ENCODE results near the gene PYGO1. TPM values are rescaled to one million over a fixed set of nuclear protein-coding genes. Genes with fewer than 3 reads are reported as not detected.

Gene PYGO1
- total and polyA plus RNA-seq, 2 donors from 2014 or later, result 0.49 to 3.7 TPM

DNA sequence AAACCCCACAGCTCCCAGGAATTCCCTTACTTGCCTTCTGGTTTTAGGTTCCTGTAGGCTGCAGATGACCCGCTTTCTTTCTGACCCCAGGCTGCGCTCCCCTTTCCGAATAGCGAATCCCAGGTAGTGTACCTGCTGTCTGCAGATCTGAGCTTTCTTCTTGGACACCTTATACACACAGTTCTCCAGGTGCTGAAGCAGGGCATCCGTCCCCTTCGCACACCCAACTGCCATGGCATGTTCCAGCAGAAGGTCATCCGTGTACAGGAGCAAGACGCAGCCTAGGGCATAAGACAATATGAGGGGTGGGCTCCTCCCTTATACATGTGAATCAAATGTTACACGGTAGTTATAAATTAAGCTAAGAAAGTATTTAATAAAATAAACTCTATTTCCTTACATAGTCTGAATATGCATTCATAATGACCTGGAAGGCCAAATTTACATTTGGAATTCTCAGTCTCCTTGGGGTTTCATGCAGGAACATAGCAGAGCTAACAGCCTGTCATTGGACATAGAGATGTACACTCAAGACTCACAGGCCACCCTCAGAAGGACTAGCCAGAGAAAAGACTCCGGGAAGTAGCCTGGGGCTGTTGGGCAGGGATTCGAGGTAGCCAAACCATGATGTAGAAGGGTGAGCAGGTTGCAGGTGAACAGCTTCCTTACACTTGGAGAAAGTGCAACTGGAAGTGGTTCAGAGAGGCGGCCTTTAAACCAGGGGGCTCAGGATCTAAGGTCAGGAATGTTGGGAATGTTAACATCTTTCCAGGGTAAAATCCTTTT, 72.0 kb downstream of the PYGO1 start:
- TF ChIP-seq CTCF (IDR thresholded peaks at IDR 0.05; ENCODE audit: borderline replicate concordance, extremely low read depth, insufficient read depth), result no peak
- H3K36me3 ChIP-seq (ENCODE audit: control insufficient read depth in 2 of 3, insufficient read depth in 3 of 3, low read length in 3 of 3), result no peaks in the 10 kb centered on the region
- H3K9ac ChIP-seq (ENCODE audit: low read length in 3 of 3), result no peak overlapping the region
- no peaks in the 10 kb centered on the region for H3K27me3 ChIP-seq (ENCODE audit: control insufficient read depth, insufficient read depth, low read length)
- H3K27ac ChIP-seq (ENCODE audit: low read depth in 2 of 2, low read length in 2 of 2), result no peak overlapping the region
- H3K4me3 ChIP-seq (ENCODE audit: low read length in 3 of 3), result no peak overlapping the region
- intact Hi-C loops (cut with DNase I), result no loop called here
- DNase-seq (no peak), FAIRE-seq (no peak)
- no peaks in the 10 kb centered on the region for H3K9me3 ChIP-seq (ENCODE audit: control insufficient read depth in 2 of 3, insufficient read depth in 1 of 3, low read length in 3 of 3)
- H3K4me1 ChIP-seq (ENCODE audit: control insufficient read depth in 2 of 3, insufficient read depth in 2 of 3, low read depth in 1 of 3, low read length in 3 of 3), result no peaks in the 10 kb centered on the region

- Histone ChIP-seq H3K36me3 (ENCODE audit: control insufficient read depth in 2 of 3, insufficient read depth in 3 of 3, low read length in 3 of 3) (no peaks in the 10 kb centered on the region), H3K4me1 (ENCODE audit: control insufficient read depth in 2 of 3, insufficient read depth in 2 of 3, low read depth in 1 of 3, low read length in 3 of 3) (no peaks in the 10 kb centered on the region), H3K27ac (ENCODE audit: low read depth in 2 of 2, low read length in 2 of 2) (no peak overlapping the region), H3K9me3 (ENCODE audit: control insufficient read depth in 2 of 3, insufficient read depth in 1 of 3, low read length in 3 of 3) (no peaks in the 10 kb centered on the region), H3K9ac (ENCODE audit: low read length in 3 of 3) (no peak overlapping the region), H3K4me3 (ENCODE audit: low read length in 3 of 3) (no peak overlapping the region), H3K27me3 (ENCODE audit: control insufficient read depth, insufficient read depth, low read length) (no peaks in the 10 kb centered on the region)
- intact Hi-C loops (cut with DNase I), result no loop called here
- no peak for DNase-seq
- no peak for TF ChIP-seq CTCF (IDR thresholded peaks at IDR 0.05; ENCODE audit: borderline replicate concordance, extremely low read depth, insufficient read depth)
- FAIRE-seq, result no peak
Measured at GRCh38 chr15:55515491-55515890, 72.7 kb downstream of the PYGO1 start.

- no peaks in the 10 kb centered on the region for H3K9me3 ChIP-seq (ENCODE audit: control insufficient read depth in 2 of 3, insufficient read depth in 1 of 3, low read length in 3 of 3)
- intact Hi-C loops (cut with DNase I), result no loop called here
- no peak overlapping the region for H3K27ac ChIP-seq (ENCODE audit: low read depth in 2 of 2, low read length in 2 of 2)
- H3K27me3 ChIP-seq (ENCODE audit: control insufficient read depth, insufficient read depth, low read length), result no peaks in the 10 kb centered on the region
- no peak for TF ChIP-seq CTCF (IDR thresholded peaks at IDR 0.05; ENCODE audit: borderline replicate concordance, extremely low read depth, insufficient read depth)
- no peaks in the 10 kb centered on the region for H3K36me3 ChIP-seq (ENCODE audit: control insufficient read depth in 2 of 3, insufficient read depth in 3 of 3, low read length in 3 of 3)
- H3K4me1 ChIP-seq (ENCODE audit: control insufficient read depth in 2 of 3, insufficient read depth in 2 of 3, low read depth in 1 of 3, low read length in 3 of 3), result no peaks in the 10 kb centered on the region
- H3K9ac ChIP-seq (ENCODE audit: low read length in 3 of 3), result no peak overlapping the region
- H3K4me3 ChIP-seq (ENCODE audit: low read length in 3 of 3), result no peak overlapping the region
- DNase-seq (peak in 1 of 5 donors; percentile 15), FAIRE-seq (no peak)
Measured at GRCh38 chr15:55514414-55514850, 73.7 kb downstream of the PYGO1 start.

Measured in kidney (tissue), 14 donors.